ENCODE results near the gene FRMD3.

DNA sequence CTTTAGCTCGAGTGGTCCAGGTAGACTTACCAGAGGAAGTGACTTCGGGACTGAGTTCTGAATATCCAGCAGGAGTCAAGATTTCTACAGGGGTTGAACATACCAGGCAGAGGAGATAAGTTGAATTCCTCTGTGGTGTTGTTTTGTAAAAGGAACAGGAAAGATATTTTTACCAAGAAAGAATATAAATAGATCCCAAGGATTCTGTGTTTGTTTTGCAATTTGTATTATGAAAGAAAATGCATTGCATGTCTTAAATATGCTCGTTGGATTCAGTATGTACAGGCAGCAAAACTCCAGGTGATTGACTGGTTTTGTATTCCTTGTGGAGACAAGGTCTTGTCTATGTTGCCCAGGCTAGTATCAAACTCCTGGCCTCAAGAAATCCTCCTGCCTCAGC lies 197.8 kb downstream of the FRMD3 start:
- no peak for TF ChIP-seq CTCF (conservative IDR thresholded peaks at IDR 0.05; ENCODE audit: low read length)
- TF ChIP-seq EZH2phosphoT487 (IDR thresholded peaks at IDR 0.05; ENCODE audit: borderline replicate concordance), result no peak
